Liver (tissue), 9 donors: ENCODE data around the gene ZSWIM6. TPM values are rescaled to one million over a fixed set of nuclear protein-coding genes. Genes with fewer than 3 reads are reported as not detected.

Source experiments
- DNase-seq: peaks from one replicate; pipeline ENCODE4 v3.0.0-alpha.2; 2017; ENCODE audit warnings: low spot score
- H3K27ac ChIP-seq, 2 donors: one replicate each; pipeline ENCODE4 v1.7.0; 2013; ENCODE audit warnings: inconsistent platforms in 2 of 2, low read length in 2 of 2, control low read depth in 1 of 2, low read depth in 1 of 2, mild to moderate bottlenecking in 1 of 2
- H3K27me3 ChIP-seq, 4 donors: one replicate each; pipeline versions ENCODE4 v1.6.1 to v1.7.0; 2013; ENCODE audit warnings: low read length in 3 of 4, inconsistent platforms in 1 of 4, mild to moderate bottlenecking in 1 of 4, moderate library complexity in 1 of 4; ENCODE audit not compliant: control insufficient read depth in 4 of 4, insufficient read depth in 4 of 4
- H3K36me3 ChIP-seq, 4 donors: one replicate each; pipeline versions ENCODE4 v1.6.1 to v1.7.0; 2013; ENCODE audit warnings: low read length in 3 of 4, mild to moderate bottlenecking in 3 of 4, low read depth in 1 of 4, moderate library complexity in 1 of 4; ENCODE audit not compliant: control insufficient read depth in 4 of 4, insufficient read depth in 3 of 4
- H3K4me1 ChIP-seq, 4 donors: one replicate each; pipeline versions ENCODE4 v1.6.1 to v1.7.0; 2013; ENCODE audit warnings: low read length in 3 of 4, mild to moderate bottlenecking in 3 of 4, moderate library complexity in 1 of 4; ENCODE audit not compliant: control insufficient read depth in 4 of 4, insufficient read depth in 4 of 4
- H3K4me3 ChIP-seq, 3 donors: one replicate each; pipeline versions ENCODE4 v1.6.1 to v1.7.0; 2013; ENCODE audit warnings: low read length in 3 of 3, control low read depth in 1 of 3, low read depth in 1 of 3, mild to moderate bottlenecking in 1 of 3
- H3K9ac ChIP-seq, 2 donors: one replicate each; pipeline ENCODE4 v1.7.0; 2013; ENCODE audit warnings: low read length in 2 of 2, mild to moderate bottlenecking in 2 of 2, moderate library complexity in 2 of 2, control low read depth in 1 of 2, low read depth in 1 of 2
- H3K9me3 ChIP-seq, 4 donors: one replicate each; pipeline versions ENCODE4 v1.6.1 to v1.7.0; 2013; ENCODE audit warnings: low read length in 3 of 4; ENCODE audit not compliant: control insufficient read depth in 4 of 4
- EGR1 ChIP-seq, 2 donors: IDR thresholded peaks; 2 replicates each; pipeline ENCODE4 v1.6.1; 2016 to 2018; ENCODE audit warnings: antibody characterized with exemption in 2 of 2, low read depth in 2 of 2
- FOXA1 ChIP-seq: IDR thresholded peaks from 2 replicates; pipeline ENCODE4 v1.6.1; 2016; ENCODE audit warnings: antibody characterized with exemption
- FOXA2 ChIP-seq: IDR thresholded peaks from 2 replicates; pipeline ENCODE4 v1.6.1; 2016; ENCODE audit warnings: antibody characterized with exemption
- GABPA ChIP-seq, 2 donors: IDR thresholded peaks in 1 of 2; conservative IDR thresholded peaks in 1 of 2; 2 replicates each; pipeline ENCODE4 v1.6.1; 2016; ENCODE audit warnings: antibody characterized with exemption in 2 of 2, mild to moderate bottlenecking in 1 of 2, moderate library complexity in 1 of 2
- HNF4A ChIP-seq, 2 donors: conservative IDR thresholded peaks; 2 replicates each; pipeline ENCODE4 v1.6.1; 2016; ENCODE audit warnings: antibody characterized with exemption in 2 of 2, mild to moderate bottlenecking in 2 of 2
- HNF4G ChIP-seq: IDR thresholded peaks from 2 replicates; pipeline ENCODE4 v1.6.1; 2016; ENCODE audit warnings: antibody characterized with exemption
- JUND ChIP-seq, 2 donors: IDR thresholded peaks; 2 replicates each; pipeline ENCODE4 v1.6.1; 2016; ENCODE audit warnings: antibody characterized with exemption in 2 of 2
- NR2F2 ChIP-seq: IDR thresholded peaks from 2 replicates; pipeline ENCODE4 v1.6.1; 2016; ENCODE audit warnings: antibody characterized with exemption
- RAD21 ChIP-seq, 2 donors: IDR thresholded peaks; 2 replicates each; pipeline ENCODE4 v1.6.1; 2016; ENCODE audit warnings: antibody characterized with exemption in 2 of 2, mild to moderate bottlenecking in 2 of 2
- RXRA ChIP-seq, 2 donors: IDR thresholded peaks; 2 replicates each; pipeline ENCODE4 v1.6.1; 2017 to 2018; ENCODE audit warnings: antibody characterized with exemption in 2 of 2, mild to moderate bottlenecking in 1 of 2
- SP1 ChIP-seq: IDR thresholded peaks from 2 replicates; pipeline ENCODE4 v1.6.1; 2018; ENCODE audit warnings: antibody characterized with exemption, mild to moderate bottlenecking
- TAF1 ChIP-seq: conservative IDR thresholded peaks from 2 replicates; pipeline ENCODE4 v1.6.1; 2016; ENCODE audit warnings: antibody characterized with exemption, mild to moderate bottlenecking
- YY1 ChIP-seq: IDR thresholded peaks from 2 replicates; pipeline ENCODE4 v1.6.1; 2016; ENCODE audit warnings: antibody characterized with exemption, mild to moderate bottlenecking
- WGBS: extraction: QIAGEN DNeasy Blood & Tissue Kit; methylation state at CpG from one replicate; pipeline ENCODE4 v1.1.7; 2013; 5-methylcytosine and 5-hydroxymethylcytosine counted together
- polyA plus RNA-seq, 2 donors: library from polyadenylated mRNA; stranded (reverse) in 1 of 2; unstranded in 1 of 2; fragments of 200-250 nt in 1 of 2; fragments of >200 nt in 1 of 2; fragmentation: Nextera tagmentation in 1 of 2; extraction: Ambion mirVana in 1 of 2; gene quantifications; one replicate each; pipeline versions ENCODE4 v1.2.1 to v1.2.3, GENCODE V29; 2013 to 2015
- total RNA-seq, 2 donors: library from RNA; depleted of rRNA; stranded (reverse); fragments of >200 nt; gene quantifications; one replicate each; pipeline ENCODE4 v1.2.3, GENCODE V29; 2014
- TF ChIP-seq, protein P1 (sequence below): IDR thresholded peaks from 2 replicates; pipeline ENCODE4 v1.6.1; 2016; ENCODE audit warnings: antibody characterized with exemption
- TF ChIP-seq, protein P2 (sequence below): IDR thresholded peaks from 2 replicates; pipeline ENCODE4 v1.6.1; 2016; ENCODE audit warnings: antibody characterized with exemption
- TF ChIP-seq, protein P3 (sequence below): fragments of 150-350 bp; IDR thresholded peaks from 2 replicates; pipeline ENCODE4 v1.5.1; 2017; ENCODE audit warnings: improper control_type of control experiment, low read depth, low read length; ENCODE audit not compliant: missing input control
- TF ChIP-seq, protein P4 (sequence below): IDR thresholded peaks from 2 replicates; pipeline ENCODE4 v1.6.1; 2016; ENCODE audit warnings: antibody characterized with exemption, mild to moderate bottlenecking
- TF ChIP-seq, protein P5 (sequence below): IDR thresholded peaks from 2 replicates; pipeline ENCODE4 v1.6.1; 2016; ENCODE audit warnings: antibody characterized with exemption
- donor health status: healthy.
- donor health status: healthy.
- donor health status: healthy.
- donor health status: healthy.
- donor health status: healthy.

The ZSWIM6 gene
- total and polyA plus RNA-seq, 4 donors: 1.3 to 5.2 (median 3.3) TPM

DNA sequence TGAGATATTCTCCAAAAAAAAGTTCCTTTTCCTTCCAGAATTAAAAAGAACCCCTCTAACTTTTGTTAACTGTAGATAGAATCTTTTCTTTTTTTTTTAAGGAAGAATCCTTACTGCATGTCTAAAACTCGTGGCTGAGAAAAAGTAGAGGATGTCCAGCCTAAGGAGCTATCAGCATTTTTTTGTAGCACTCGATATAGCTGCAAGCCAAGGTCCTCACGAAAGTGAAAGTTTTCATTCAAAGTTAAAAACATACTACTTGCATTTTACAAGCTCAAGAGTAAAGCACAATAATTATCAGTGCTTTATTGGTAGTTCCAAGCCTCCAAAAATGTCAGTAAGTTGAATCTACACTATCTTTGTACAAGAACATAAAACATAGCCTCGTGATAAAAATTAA is 28.7 kb upstream of the ZSWIM6 start:
- 45% methylated on average over 4 of the region's 4 CpGs for WGBS
- H3K4me1 ChIP-seq: no peaks in the 10 kb centered on the region
- H3K27ac ChIP-seq: no peak overlapping the region
- H3K9ac ChIP-seq: no peak overlapping the region
- H3K4me3 ChIP-seq: no peak overlapping the region
- TF ChIP-seq RAD21 (IDR thresholded peaks at IDR 0.05) (no peak), SP1 (no peak), YY1 (no peak), HNF4G (no peak), TAF1 (no peak), FOXA2 (no peak), RXRA (IDR thresholded peaks at IDR 0.05) (no peak), GABPA (IDR thresholded peaks at IDR 0.05 in 1 of 2, conservative IDR thresholded peaks at IDR 0.05 in 1 of 2) (no peak), HNF4A (conservative IDR thresholded peaks at IDR 0.05) (no peak), EGR1 (IDR thresholded peaks at IDR 0.05; ENCODE audit: low read depth in 2 of 2) (no peak), JUND (IDR thresholded peaks at IDR 0.05) (no peak), FOXA1 (no peak), NR2F2 (no peak)
- TF ChIP-seq, protein P1, sequence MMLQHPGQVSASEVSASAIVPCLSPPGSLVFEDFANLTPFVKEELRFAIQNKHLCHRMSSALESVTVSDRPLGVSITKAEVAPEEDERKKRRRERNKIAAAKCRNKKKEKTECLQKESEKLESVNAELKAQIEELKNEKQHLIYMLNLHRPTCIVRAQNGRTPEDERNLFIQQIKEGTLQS: no peak
- TF ChIP-seq, protein P2, sequence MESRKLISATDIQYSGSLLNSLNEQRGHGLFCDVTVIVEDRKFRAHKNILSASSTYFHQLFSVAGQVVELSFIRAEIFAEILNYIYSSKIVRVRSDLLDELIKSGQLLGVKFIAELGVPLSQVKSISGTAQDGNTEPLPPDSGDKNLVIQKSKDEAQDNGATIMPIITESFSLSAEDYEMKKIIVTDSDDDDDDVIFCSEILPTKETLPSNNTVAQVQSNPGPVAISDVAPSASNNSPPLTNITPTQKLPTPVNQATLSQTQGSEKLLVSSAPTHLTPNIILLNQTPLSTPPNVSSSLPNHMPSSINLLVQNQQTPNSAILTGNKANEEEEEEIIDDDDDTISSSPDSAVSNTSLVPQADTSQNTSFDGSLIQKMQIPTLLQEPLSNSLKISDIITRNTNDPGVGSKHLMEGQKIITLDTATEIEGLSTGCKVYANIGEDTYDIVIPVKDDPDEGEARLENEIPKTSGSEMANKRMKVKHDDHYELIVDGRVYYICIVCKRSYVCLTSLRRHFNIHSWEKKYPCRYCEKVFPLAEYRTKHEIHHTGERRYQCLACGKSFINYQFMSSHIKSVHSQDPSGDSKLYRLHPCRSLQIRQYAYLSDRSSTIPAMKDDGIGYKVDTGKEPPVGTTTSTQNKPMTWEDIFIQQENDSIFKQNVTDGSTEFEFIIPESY: no peak
- TF ChIP-seq, protein P3, sequence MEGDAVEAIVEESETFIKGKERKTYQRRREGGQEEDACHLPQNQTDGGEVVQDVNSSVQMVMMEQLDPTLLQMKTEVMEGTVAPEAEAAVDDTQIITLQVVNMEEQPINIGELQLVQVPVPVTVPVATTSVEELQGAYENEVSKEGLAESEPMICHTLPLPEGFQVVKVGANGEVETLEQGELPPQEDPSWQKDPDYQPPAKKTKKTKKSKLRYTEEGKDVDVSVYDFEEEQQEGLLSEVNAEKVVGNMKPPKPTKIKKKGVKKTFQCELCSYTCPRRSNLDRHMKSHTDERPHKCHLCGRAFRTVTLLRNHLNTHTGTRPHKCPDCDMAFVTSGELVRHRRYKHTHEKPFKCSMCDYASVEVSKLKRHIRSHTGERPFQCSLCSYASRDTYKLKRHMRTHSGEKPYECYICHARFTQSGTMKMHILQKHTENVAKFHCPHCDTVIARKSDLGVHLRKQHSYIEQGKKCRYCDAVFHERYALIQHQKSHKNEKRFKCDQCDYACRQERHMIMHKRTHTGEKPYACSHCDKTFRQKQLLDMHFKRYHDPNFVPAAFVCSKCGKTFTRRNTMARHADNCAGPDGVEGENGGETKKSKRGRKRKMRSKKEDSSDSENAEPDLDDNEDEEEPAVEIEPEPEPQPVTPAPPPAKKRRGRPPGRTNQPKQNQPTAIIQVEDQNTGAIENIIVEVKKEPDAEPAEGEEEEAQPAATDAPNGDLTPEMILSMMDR: no peak
- no peaks in the 10 kb centered on the region for H3K9me3 ChIP-seq
- no peak for DNase-seq
- H3K36me3 ChIP-seq: no peaks in the 10 kb centered on the region
- no peaks in the 10 kb centered on the region for H3K27me3 ChIP-seq

DNA sequence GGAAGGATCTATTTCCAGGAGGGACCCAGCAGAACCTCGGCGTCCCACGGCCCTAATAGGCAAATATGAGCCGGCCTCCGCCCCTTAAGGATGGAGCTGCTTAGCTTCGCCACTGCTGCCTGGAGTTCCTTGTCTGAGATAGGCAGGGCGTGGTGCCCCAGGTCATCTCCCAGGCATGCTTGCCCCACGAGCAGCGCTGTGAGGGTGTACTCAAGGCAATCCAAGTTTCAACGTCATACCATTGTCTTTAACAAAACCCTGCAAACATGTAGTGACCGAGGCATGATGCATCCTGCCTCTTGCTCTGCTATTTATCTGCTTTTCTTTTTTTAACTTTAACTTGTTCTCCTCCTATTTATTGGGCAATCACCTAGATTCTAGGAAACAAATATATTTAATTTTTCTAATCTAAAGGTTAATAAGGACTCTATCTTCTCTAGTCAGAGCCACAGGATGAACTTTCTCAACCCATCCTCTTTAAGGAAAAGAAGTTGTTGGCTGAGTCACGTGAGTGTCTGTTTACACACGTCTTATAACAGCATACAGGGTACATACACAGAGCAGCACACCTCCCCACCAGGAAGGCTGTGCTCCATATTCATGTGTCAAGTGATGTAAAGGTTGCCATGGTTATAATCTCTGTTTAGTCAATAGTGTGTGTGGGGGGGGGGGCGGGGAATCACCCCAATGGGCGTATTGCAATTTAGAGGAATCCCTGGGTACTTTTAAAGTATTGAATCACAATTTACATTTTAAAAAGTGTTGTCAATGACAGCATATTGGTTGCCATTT is 27.3 kb upstream of the ZSWIM6 start:
- H3K4me3 ChIP-seq: no peak overlapping the region
- H3K9ac ChIP-seq: no peak overlapping the region
- H3K4me1 ChIP-seq: no peaks in the 10 kb centered on the region
- H3K36me3 ChIP-seq: no peaks in the 10 kb centered on the region
- 43% methylated on average over 15 of the region's 15 CpGs for WGBS
- no peaks in the 10 kb centered on the region for H3K9me3 ChIP-seq
- TF ChIP-seq HNF4G: no peak
- no peak for TF ChIP-seq JUND (IDR thresholded peaks at IDR 0.05)
- no peak for TF ChIP-seq FOXA1
- TF ChIP-seq NR2F2: no peak
- no peak for TF ChIP-seq EGR1 (IDR thresholded peaks at IDR 0.05; ENCODE audit: low read depth in 2 of 2)
- TF ChIP-seq RAD21 (IDR thresholded peaks at IDR 0.05): no peak
- no peak for TF ChIP-seq HNF4A (conservative IDR thresholded peaks at IDR 0.05)
- no peak for TF ChIP-seq RXRA (IDR thresholded peaks at IDR 0.05)
- TF ChIP-seq, protein P3: no peak
- TF ChIP-seq GABPA (IDR thresholded peaks at IDR 0.05 in 1 of 2, conservative IDR thresholded peaks at IDR 0.05 in 1 of 2): no peak
- TF ChIP-seq, protein P4, sequence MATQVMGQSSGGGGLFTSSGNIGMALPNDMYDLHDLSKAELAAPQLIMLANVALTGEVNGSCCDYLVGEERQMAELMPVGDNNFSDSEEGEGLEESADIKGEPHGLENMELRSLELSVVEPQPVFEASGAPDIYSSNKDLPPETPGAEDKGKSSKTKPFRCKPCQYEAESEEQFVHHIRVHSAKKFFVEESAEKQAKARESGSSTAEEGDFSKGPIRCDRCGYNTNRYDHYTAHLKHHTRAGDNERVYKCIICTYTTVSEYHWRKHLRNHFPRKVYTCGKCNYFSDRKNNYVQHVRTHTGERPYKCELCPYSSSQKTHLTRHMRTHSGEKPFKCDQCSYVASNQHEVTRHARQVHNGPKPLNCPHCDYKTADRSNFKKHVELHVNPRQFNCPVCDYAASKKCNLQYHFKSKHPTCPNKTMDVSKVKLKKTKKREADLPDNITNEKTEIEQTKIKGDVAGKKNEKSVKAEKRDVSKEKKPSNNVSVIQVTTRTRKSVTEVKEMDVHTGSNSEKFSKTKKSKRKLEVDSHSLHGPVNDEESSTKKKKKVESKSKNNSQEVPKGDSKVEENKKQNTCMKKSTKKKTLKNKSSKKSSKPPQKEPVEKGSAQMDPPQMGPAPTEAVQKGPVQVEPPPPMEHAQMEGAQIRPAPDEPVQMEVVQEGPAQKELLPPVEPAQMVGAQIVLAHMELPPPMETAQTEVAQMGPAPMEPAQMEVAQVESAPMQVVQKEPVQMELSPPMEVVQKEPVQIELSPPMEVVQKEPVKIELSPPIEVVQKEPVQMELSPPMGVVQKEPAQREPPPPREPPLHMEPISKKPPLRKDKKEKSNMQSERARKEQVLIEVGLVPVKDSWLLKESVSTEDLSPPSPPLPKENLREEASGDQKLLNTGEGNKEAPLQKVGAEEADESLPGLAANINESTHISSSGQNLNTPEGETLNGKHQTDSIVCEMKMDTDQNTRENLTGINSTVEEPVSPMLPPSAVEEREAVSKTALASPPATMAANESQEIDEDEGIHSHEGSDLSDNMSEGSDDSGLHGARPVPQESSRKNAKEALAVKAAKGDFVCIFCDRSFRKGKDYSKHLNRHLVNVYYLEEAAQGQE: no peak
- TF ChIP-seq, protein P5, sequence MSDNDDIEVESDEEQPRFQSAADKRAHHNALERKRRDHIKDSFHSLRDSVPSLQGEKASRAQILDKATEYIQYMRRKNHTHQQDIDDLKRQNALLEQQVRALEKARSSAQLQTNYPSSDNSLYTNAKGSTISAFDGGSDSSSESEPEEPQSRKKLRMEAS: no peak
- TF ChIP-seq, protein P1: no peak
- no peak for TF ChIP-seq YY1
- no peak overlapping the region for H3K27ac ChIP-seq
- DNase-seq: no peak
- H3K27me3 ChIP-seq: no peaks in the 10 kb centered on the region
